Endothelial cell of umbilical vein (primary cell): ENCODE data around the gene SH3PXD2B.

Experiments used
- EZH2 ChIP-seq: IDR thresholded peaks from 2 replicates; pipeline ENCODE4 v1.6.1; 2012; ENCODE audit warnings: borderline replicate concordance, low read depth, mild to moderate bottlenecking, moderate library complexity, low read length, inconsistent platforms; ENCODE audit not compliant: severe bottlenecking
- FOS ChIP-seq: IDR thresholded peaks from 2 replicates; pipeline ENCODE4 v1.6.1; 2011; ENCODE audit warnings: mild to moderate bottlenecking, low read length, moderate library complexity, borderline replicate concordance; ENCODE audit not compliant: insufficient read depth
- GATA2 ChIP-seq: IDR thresholded peaks from 2 replicates; pipeline ENCODE4 v1.7.0; 2011; ENCODE audit warnings: low read depth, mild to moderate bottlenecking, moderate library complexity, mixed read lengths, low read length; ENCODE audit not compliant: insufficient read length, insufficient read depth
- JUN ChIP-seq: IDR thresholded peaks from 2 replicates; pipeline ENCODE4 v1.6.1; 2011; ENCODE audit warnings: borderline replicate concordance, low read depth; ENCODE audit not compliant: insufficient read length, insufficient read depth
- MAX ChIP-seq: IDR thresholded peaks from 2 replicates; pipeline ENCODE4 v1.6.1; 2011; ENCODE audit not compliant: insufficient read depth, insufficient read length
- MYC ChIP-seq: IDR thresholded peaks from one replicate; pipeline ENCODE4 v1.6.1; 2011; ENCODE audit warnings: mild to moderate bottlenecking, low read depth, low read length
- POLR2A ChIP-seq: IDR thresholded peaks from 2 replicates; pipeline ENCODE4 v1.6.1; 2012; ENCODE audit warnings: low read depth, mild to moderate bottlenecking, control low read depth, low read length
- POLR2AphosphoS5 ChIP-seq: IDR thresholded peaks from 2 replicates; pipeline ENCODE4 v1.6.1; 2012; ENCODE audit warnings: low read depth, mild to moderate bottlenecking, control low read depth, low read length, moderate library complexity; ENCODE audit not compliant: insufficient read depth
- TF ChIP-seq, protein P1 (sequence below), 2 donors: IDR thresholded peaks; 1 replicate in 1 of 2; 2 replicates in 1 of 2; pipeline ENCODE4 v1.5.1; 2011; ENCODE audit warnings: low read length in 2 of 2, mild to moderate bottlenecking in 2 of 2, moderate library complexity in 2 of 2, control low read depth in 1 of 2, inconsistent platforms in 1 of 2, low read depth in 1 of 2; ENCODE audit not compliant: insufficient read depth in 1 of 2; ENCODE audit errors: extremely low read depth in 1 of 2

DNA sequence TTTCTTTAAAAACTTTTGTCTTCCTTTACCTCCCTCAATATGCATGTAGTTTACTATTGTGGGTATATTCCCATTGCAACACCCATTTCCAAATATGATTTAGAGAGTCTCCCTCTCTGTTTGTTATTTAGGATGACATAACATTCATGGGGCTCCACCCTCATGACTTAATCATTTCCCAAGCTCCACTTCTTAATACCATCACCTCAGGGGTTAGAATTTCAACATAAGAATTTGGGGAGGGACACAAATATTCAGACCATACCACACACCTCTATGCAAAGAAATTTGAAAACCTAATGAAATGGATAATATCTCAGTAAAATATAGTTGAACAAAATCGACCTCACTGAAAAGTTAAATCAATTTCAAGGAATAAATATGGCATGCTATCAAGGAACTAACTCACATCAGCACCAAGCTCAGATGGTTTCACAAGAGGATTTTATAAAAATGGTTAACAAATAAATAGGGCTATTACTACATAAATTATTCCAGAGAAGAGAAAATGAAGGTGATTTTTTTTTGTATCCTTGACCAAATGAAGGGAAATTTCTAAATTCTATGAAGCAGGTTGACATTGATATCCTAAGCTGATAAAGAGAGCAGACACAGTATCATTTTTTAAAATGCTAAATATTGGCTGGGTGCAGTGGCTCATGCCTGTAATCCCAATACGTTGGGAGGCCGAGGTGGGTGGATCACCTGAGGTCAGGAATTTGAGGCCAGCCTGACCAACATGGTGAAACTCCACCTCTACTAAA is 150.6 kb downstream of the SH3PXD2B start:
- TF ChIP-seq, protein P1, sequence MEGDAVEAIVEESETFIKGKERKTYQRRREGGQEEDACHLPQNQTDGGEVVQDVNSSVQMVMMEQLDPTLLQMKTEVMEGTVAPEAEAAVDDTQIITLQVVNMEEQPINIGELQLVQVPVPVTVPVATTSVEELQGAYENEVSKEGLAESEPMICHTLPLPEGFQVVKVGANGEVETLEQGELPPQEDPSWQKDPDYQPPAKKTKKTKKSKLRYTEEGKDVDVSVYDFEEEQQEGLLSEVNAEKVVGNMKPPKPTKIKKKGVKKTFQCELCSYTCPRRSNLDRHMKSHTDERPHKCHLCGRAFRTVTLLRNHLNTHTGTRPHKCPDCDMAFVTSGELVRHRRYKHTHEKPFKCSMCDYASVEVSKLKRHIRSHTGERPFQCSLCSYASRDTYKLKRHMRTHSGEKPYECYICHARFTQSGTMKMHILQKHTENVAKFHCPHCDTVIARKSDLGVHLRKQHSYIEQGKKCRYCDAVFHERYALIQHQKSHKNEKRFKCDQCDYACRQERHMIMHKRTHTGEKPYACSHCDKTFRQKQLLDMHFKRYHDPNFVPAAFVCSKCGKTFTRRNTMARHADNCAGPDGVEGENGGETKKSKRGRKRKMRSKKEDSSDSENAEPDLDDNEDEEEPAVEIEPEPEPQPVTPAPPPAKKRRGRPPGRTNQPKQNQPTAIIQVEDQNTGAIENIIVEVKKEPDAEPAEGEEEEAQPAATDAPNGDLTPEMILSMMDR (IDR thresholded peaks at IDR 0.05; ENCODE audit: extremely low read depth in 1 of 2, insufficient read depth in 1 of 2, low read depth in 1 of 2, low read length in 2 of 2): no peak
- TF ChIP-seq POLR2AphosphoS5: no peak
- TF ChIP-seq MYC: no peak
- TF ChIP-seq EZH2: no peak
- TF ChIP-seq POLR2A: no peak
- no peak for TF ChIP-seq GATA2
- TF ChIP-seq MAX: no peak
- no peak for TF ChIP-seq FOS
- no peak for TF ChIP-seq JUN
